Epithelial cell of esophagus (primary cell): ENCODE results near the gene RTP5.

Experiments
- DNase-seq: peaks from one replicate; pipeline ENCODE4 v3.0.0; 2010; ENCODE audit warnings: low read depth
- H3K4me3 ChIP-seq: 2 replicates; pipeline ENCODE4 v1.5.1; 2011; ENCODE audit warnings: mild to moderate bottlenecking, low read length, control low read depth
- TF ChIP-seq, protein P1 (sequence below): IDR thresholded peaks from 2 replicates; pipeline ENCODE4 v1.5.1; 2011; ENCODE audit warnings: low read depth, mild to moderate bottlenecking, low read length, control low read depth, inconsistent platforms; ENCODE audit not compliant: insufficient read depth; ENCODE audit errors: missing control alignments

RTP5 gene

DNA sequence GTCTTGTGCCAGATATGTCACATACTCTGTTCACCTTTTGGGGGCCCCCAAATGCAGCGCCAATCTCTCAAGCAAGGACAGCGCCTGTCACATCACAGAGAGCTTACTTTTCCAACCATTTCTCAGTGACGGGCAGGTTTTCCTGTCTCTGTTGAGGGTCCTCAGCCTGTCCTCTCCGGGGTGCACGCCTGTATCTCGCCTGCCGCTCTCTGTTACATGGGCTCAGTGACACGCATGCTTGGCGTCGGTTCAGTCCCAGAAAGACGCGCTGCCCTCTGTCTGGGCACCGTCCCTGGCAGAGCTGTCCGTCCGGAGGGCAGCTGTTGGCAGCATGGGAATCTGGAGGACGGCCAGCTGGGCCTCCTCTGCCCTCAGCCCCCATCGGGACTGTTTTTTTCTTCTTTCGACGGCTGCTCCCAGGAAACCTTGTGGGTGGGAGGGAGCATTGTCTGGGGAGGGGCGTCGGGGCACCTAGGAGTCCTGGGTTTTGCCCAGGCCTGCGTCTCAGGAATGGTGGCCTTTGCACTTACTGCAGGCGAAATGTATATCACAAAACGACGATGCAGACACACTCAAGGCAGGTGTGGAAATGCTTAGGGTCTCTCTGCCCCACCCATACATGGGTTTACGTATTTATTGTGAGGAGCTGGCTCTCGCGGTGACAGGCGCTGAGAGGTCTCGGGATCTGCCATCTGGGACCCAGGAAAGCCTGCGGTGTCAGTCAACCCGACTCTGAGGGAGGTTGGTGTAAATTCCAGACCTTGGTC, 30.9 kb downstream of the RTP5 start:
- H3K4me3 ChIP-seq: no peak overlapping the region
- DNase-seq: no peak
- TF ChIP-seq, protein P1, sequence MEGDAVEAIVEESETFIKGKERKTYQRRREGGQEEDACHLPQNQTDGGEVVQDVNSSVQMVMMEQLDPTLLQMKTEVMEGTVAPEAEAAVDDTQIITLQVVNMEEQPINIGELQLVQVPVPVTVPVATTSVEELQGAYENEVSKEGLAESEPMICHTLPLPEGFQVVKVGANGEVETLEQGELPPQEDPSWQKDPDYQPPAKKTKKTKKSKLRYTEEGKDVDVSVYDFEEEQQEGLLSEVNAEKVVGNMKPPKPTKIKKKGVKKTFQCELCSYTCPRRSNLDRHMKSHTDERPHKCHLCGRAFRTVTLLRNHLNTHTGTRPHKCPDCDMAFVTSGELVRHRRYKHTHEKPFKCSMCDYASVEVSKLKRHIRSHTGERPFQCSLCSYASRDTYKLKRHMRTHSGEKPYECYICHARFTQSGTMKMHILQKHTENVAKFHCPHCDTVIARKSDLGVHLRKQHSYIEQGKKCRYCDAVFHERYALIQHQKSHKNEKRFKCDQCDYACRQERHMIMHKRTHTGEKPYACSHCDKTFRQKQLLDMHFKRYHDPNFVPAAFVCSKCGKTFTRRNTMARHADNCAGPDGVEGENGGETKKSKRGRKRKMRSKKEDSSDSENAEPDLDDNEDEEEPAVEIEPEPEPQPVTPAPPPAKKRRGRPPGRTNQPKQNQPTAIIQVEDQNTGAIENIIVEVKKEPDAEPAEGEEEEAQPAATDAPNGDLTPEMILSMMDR: no peak

DNA sequence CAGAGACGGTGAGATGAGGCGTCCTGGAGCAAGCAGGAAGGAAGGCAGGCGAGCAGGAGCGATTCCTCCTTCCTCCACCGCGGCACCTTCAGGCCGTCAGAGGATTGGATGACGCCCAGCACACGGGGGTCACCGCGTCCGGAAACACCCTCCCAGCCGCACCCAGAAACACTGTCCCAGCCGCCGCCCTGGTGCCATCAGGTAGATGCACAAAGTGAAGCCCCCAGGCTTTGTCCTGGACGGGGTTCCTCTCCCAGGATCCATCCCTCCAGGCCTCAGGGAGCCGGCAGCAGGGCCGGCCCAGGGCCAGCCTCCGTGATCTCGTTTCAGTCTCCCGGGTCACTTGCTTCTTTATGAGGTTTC, 31.5 kb downstream of the RTP5 start:
- TF ChIP-seq, protein P1: no peak
- H3K4me3 ChIP-seq: no peak overlapping the region
- DNase-seq: no peak

DNA sequence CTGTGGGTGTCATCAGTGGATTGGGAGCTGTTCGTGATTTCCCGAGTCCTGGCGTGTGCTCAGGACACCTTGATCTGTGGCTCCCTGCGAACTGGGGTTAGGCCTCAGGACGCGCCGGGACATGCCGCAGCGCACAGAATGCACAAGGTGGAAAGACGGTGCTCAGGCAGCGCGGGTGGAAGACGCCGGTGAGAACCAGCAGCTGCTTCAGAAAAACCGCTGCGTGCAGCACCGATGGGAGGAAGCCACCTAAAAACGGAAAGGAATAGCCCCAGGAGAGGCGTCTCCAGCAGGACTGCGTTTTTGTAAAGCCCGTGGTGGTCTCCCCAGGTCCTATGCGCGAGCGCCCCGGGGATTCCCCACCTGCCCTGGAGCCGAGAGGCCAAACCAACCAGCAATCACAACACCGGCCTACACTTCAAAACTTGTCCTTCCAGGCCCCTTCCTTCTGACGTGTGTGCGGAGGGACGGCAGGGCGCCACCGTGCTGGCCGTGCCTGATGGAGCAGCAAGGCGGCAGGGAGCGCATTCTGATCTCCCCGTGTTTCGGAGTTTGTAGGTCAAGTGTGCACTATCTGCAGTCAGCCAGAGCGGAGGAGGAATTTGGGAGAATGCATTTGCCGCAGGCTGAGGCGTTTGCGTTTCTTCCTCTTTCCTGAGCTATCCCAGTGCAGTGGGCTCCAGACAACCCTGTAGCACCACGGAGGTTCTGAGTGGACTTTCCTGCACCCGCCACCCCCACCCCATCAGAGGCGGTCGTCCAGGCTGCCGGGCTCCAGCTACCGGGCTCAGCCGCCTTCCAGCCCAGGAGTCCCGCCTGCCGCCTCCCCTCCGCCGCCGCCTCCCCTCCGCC, 32.2 kb downstream of the RTP5 start:
- peak; percentile 57 for DNase-seq
- peak overlapping the region; percentile 29 for H3K4me3 ChIP-seq
- TF ChIP-seq, protein P1: peak; percentile 6

DNA sequence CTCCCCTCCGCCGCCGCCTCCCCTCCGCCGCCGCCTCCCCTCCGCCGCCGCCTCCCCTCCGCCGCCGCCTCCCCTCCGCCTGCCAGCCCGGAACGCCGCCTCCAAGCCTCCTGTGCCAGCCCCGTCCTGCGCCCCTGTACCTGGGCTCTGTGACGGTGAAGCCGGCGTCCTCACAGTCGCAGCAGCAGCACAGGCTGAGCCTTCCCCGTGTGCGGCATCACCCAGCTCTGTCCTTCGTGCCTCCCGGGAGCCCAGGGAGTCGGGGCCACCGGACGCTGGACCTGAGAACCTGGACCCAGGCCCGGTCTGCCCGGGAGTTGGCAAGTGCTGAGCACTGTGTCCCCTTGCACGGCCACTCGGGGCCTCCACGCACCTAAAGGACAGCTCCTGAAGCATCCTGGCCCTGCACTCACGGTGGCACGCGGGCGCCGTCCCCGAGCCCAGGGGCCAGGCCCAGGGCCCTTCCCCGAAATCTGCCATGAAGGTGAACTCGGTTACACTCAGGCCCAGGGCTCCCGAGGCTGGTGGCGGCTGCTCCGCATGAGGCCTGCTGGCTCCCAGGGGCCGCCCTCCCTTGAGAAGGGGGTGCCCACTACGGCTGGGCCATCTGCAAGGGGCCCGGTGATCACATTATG, 32.9 kb downstream of the RTP5 start:
- H3K4me3 ChIP-seq: no peak overlapping the region
- TF ChIP-seq, protein P1: no peak
- no peak for DNase-seq

DNA sequence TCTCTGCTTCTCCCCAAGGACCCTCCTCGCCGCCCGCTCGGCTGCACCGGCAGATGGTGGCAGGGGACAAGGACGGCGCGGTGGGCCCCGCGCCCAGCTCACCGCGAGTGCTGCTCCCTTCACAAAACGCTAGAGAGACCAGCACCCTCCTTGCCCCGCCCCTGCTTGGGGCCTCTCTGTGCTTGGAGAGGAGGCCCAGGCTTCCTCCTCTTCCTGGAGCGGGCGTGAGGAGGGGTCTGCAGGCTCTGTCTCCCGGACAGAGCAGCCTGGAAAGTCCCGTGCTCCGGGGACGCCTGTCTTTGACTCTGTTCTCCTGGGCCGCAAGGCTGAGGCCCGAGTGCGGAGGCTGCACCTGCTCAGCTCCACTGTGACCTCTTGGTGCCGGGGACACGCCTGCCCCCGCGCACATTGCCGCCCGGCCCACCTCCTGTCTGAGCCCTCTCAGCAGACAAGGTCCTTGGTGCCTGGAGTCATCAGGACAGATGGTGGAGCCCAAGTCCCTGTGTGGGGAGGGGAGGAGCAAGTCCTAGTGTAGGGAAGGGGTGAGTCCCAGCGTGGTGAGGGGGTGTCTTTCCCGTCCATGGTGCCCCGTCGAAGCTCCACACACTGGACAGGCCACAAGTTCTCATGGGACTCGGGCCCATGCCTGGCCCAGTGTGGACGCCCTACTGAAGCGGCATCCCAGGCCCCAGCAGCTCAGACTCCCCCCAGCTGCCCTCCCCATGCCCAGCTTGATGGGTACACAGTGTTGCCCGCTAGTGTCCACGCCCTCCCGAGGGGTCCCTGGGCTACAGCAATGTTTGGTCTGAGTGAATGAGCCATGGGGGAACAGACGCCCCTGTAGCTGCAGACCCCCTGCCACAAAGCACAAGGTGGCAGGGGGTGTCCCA, 33.8 kb downstream of the RTP5 start:
- TF ChIP-seq, protein P1: no peak
- DNase-seq: no peak
- no peak overlapping the region for H3K4me3 ChIP-seq

DNA sequence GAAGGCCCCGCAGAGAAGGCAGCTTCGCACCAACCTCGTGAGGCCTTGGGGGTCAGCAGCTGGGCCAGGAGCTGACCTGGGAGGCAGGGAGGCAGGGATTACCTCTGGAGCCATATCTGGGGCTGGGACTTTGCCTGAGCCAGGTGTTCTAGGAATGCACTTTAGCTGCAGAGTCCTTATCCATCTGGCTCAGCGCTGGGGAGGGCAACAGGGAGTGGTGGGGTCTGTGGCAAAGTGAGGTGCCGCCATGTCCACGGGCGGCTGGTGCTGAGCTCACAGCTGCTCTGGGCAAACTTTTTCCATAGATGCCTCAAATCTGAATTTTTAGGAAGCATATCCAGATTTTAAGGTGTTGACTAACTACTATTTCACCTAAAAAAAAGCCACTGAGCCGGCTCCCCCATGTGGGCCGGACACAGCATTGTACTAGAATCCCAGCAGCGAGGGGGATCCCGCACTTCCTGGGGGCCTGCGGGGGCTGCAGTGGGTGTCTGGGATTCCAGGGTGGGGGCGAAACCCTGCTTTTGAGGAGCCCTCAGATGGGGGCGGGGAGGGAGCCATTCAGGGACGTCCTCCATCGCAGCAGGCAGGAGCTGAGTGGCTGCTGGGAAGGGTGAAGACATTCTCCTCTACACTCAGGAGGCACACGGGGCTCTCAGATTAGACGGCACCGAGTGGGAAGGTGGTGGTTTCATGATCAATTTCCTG, 34.6 kb downstream of the RTP5 start:
- DNase-seq: no peak
- H3K4me3 ChIP-seq: no peak overlapping the region
- TF ChIP-seq, protein P1: no peak
